GM12878 (cell line): ENCODE results near the gene JADE3. TPM values are rescaled to one million over a fixed set of nuclear protein-coding genes. Genes with fewer than 3 reads are reported as not detected.

Experiments used
- ATAC-seq: fragments of 200-7000 bp; cut with Tn5 transposase; 3 replicates; pipeline ENCODE4 v1.9.1; 2020; ENCODE audit warnings: mild to moderate bottlenecking, moderate library complexity
- BruUV-seq: library from RNA; stranded (reverse); fragments of 400-500 nt; replicated peaks from 2 replicates; lab custom pipeline; 2021; lab: Mats Ljungman, UMichigan
- CTCF ChIA-PET: fragments of 300-600 bp; sonication (Branson Sonifier 250); formaldehyde crosslinking; extraction: SDS; loops from one replicate; lab custom pipeline; 2021; ENCODE audit warnings: inconsistent platforms; lab: Yijun Ruan, JAX
- POLR2A ChIA-PET: fragments of 350-600 bp; formaldehyde crosslinking; extraction: SDS; loops from one replicate; lab custom pipeline; 2021; ENCODE audit warnings: inconsistent platforms; lab: Charles Lee
- RAD21 ChIA-PET: fragments of 300-600 bp; sonication (Branson Sonifier 250); formaldehyde crosslinking; loops from one replicate; lab custom pipeline; 2023; ENCODE audit warnings: antibody characterized with exemption; ENCODE audit not compliant: unreplicated experiment; lab: Charles Lee
- SMC1A ChIA-PET: fragments of 300-600 bp; sonication (Branson Sonifier 250); formaldehyde crosslinking; loops from one replicate; lab custom pipeline; 2023; ENCODE audit not compliant: unreplicated experiment, uncharacterized antibody; lab: Charles Lee
- DNase-seq: peaks from one replicate; pipeline ENCODE4 v3.0.0-alpha.2; 2011; ENCODE audit warnings: low read depth, low spot score
- FAIRE-seq: peaks from 3 replicates; lab custom pipeline; 2011; peaks lifted over from hg19 to GRCh38; lab: Jason Lieb, UNC
- H2AFZ ChIP-seq: 2 replicates; pipeline ENCODE4 v1.6.0; 2011; ENCODE audit warnings: low read depth, low read length, control low read depth; ENCODE audit not compliant: control insufficient read depth
- H3K27ac ChIP-seq: 2 replicates; pipeline ENCODE4 v1.5.1; 2011; ENCODE audit warnings: control low read depth; ENCODE audit not compliant: control insufficient read depth, insufficient read depth
- H3K27me3 ChIP-seq, 2 experiments: replicated peaks in 1 of 2; 2 replicates each; pipeline versions ENCODE4 v1.6.0 to v1.6.1; 2011; ENCODE audit warnings: low read length in 1 of 2; ENCODE audit not compliant: control insufficient read depth in 2 of 2, insufficient read depth in 2 of 2
- H3K36me3 ChIP-seq, 2 experiments: 2 replicates each; pipeline ENCODE4 v1.5.1; 2011; ENCODE audit warnings: low read length in 1 of 2; ENCODE audit not compliant: control insufficient read depth in 2 of 2, insufficient read depth in 2 of 2
- H3K4me1 ChIP-seq: 2 replicates; pipeline ENCODE4 v1.6.1; 2011; ENCODE audit warnings: mild to moderate bottlenecking, low read length, moderate library complexity, mixed read lengths; ENCODE audit not compliant: control insufficient read depth, insufficient read depth
- H3K4me2 ChIP-seq: 2 replicates; pipeline ENCODE4 v1.6.0; 2011; ENCODE audit warnings: control low read depth; ENCODE audit not compliant: control insufficient read depth, insufficient read depth
- H3K4me3 ChIP-seq: fragments of 200-600 bp; sonication (generic); 2 replicates; pipeline ENCODE4 v1.5.1; 2016
- H3K79me2 ChIP-seq: 2 replicates; pipeline ENCODE4 v1.6.0; 2011; ENCODE audit warnings: low read length; ENCODE audit not compliant: control insufficient read depth, insufficient read depth
- H3K9ac ChIP-seq: 2 replicates; pipeline ENCODE4 v1.8.0; 2011; ENCODE audit warnings: low read length, control low read depth, mixed read lengths; ENCODE audit not compliant: control insufficient read depth, insufficient read depth
- H3K9me3 ChIP-seq: replicated peaks from 3 replicates; pipeline ENCODE4 v1.5.1; 2011; ENCODE audit warnings: mild to moderate bottlenecking, low read length; ENCODE audit not compliant: control insufficient read depth, insufficient read depth
- H4K20me1 ChIP-seq: 2 replicates; pipeline ENCODE4 v1.6.0; 2011; ENCODE audit not compliant: control insufficient read depth, insufficient read depth
- ASH2L ChIP-seq: fragments of 300-600, 200-600 bp; sonication (generic); IDR thresholded peaks from 2 replicates; pipeline ENCODE4 v1.6.1; 2017; ENCODE audit warnings: low read depth, mild to moderate bottlenecking, borderline replicate concordance
- CBX5 ChIP-seq: sonication (generic); IDR thresholded peaks from 2 replicates; pipeline ENCODE4 v1.6.1; 2016; ENCODE audit warnings: low read depth, moderate library complexity, mild to moderate bottlenecking, inconsistent platforms
- IKZF2 ChIP-seq, 2 experiments: fragments of 450-650 bp; IDR thresholded peaks; 2 replicates each; pipeline ENCODE4 v1.6.1; 2017; ENCODE audit warnings: mild to moderate bottlenecking in 2 of 2, moderate library complexity in 2 of 2
- MTA3 ChIP-seq: IDR thresholded peaks from 2 replicates; pipeline ENCODE4 v1.6.1; 2012; ENCODE audit warnings: low read length, inconsistent platforms, borderline replicate concordance
- NR2C1 ChIP-seq: fragments of 450-650 bp; IDR thresholded peaks from 2 replicates; pipeline ENCODE4 v1.6.1; 2017; ENCODE audit warnings: antibody characterized with exemption, mild to moderate bottlenecking, moderate library complexity
- SPI1 ChIP-seq: IDR thresholded peaks from 2 replicates; pipeline ENCODE4 v1.6.1; 2011; ENCODE audit warnings: low read depth, mild to moderate bottlenecking, low read length, moderate library complexity, borderline replicate concordance; ENCODE audit not compliant: insufficient read depth
- WRNIP1 ChIP-seq: IDR thresholded peaks from 2 replicates; pipeline ENCODE4 v1.6.1; 2011; ENCODE audit warnings: low read depth, low read length, improper control_type of control experiment, borderline replicate concordance
- WGBS: methylation state at CpG from one replicate; pipeline ENCODE4 v1.1.6; 2016; ENCODE audit warnings: low lambda C conversion rate; ENCODE audit not compliant: insufficient replicate concordance, insufficient coverage; ENCODE audit errors: missing lambda C conversion rate; 5-methylcytosine and 5-hydroxymethylcytosine counted together
- in situ Hi-C: fragments of 300-500 bp; cut with MboI; formaldehyde crosslinking; loops from 9 replicates; pipeline ENCODE4 v1.14.3; 2018; ENCODE audit warnings: mixed read lengths
- intact Hi-C: fragments of 100-400 bp; cut with micrococcal nuclease; formaldehyde crosslinking; loops from one replicate; pipeline ENCODE4 v1.14.2; 2022; ENCODE audit not compliant: unreplicated experiment
- polyA plus RNA-seq, 11 experiments: library from polyadenylated mRNA; depleted of rRNA in 4 of 11; unstranded in 6 of 11; stranded (reverse) in 5 of 11; fragments of >200 nt; fragmentation: Nextera tagmentation in 4 of 11; fragmentation: Illumina TruSeq in 1 of 11; extraction: Ambion mirVana in 4 of 11; extraction: Trizol in 1 of 11; gene quantifications; 1 replicate in 1 of 11; 2 replicates in 10 of 11; pipeline versions ENCODE4 v1.2.1 to v1.2.3, GENCODE V29; 2011 to 2016; ENCODE audit warnings: inconsistent platforms in 2 of 11, missing spikeins in 2 of 11, low read depth in 1 of 11
- total RNA-seq, 4 experiments: library from RNA; depleted of rRNA in 3 of 4; stranded (reverse); fragments of >200 nt in 3 of 4; fragmentation: Illumina TruSeq in 1 of 4; extraction: Trizol in 1 of 4; gene quantifications; 2 replicates each; pipeline versions ENCODE4 v1.2.1 to v1.2.3, GENCODE V29; 2013 to 2021
- TF ChIP-seq, protein P1 (sequence below): fragments of 450-650 bp; IDR thresholded peaks from 2 replicates; pipeline ENCODE4 v1.6.1; 2017; ENCODE audit warnings: mild to moderate bottlenecking
- TF ChIP-seq, protein P2 (sequence below): fragments of 450-650 bp; IDR thresholded peaks from 2 replicates; pipeline ENCODE4 v1.6.1; 2017; ENCODE audit warnings: mild to moderate bottlenecking, low read depth, inconsistent platforms; ENCODE audit not compliant: poor library complexity, severe bottlenecking

Gene JADE3
- total and polyA plus RNA-seq, 10 of the 15 experiments (the other 5 are each of a cell fraction or from before 2014, with no cell fraction given): 0.06 to 13.0 (median 0.65) TPM

DNA sequence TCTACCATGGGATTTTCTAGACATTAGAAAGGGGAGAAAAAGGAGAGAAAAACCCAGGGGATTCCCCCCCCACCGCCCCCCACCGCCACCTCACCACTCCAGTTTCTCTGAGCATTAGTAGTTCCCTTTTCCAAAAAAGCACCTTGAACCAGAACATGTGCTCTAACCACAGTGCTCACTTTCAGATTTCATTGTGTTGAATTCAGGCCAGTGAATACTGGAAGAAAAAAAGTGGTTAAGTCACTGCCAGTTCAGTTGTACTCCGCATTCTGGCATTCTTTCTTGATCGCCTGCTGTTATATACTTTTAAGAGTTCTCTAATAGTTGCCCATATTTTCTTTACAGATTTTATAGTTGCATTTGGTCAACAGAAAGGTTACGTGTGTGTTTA is 40.9 kb downstream of the JADE3 start (continued):
- TF ChIP-seq ASH2L: no peak
- 0 out of 2 replicates have a peak, but pooled peaks have one; percentile 19 for TF ChIP-seq CBX5
- TF ChIP-seq IKZF2 (IDR thresholded peaks at IDR 0.05): peak in 1 of 2 experiments; percentile 46; a peak in 1 of 4 replicates
- TF ChIP-seq, protein P1, sequence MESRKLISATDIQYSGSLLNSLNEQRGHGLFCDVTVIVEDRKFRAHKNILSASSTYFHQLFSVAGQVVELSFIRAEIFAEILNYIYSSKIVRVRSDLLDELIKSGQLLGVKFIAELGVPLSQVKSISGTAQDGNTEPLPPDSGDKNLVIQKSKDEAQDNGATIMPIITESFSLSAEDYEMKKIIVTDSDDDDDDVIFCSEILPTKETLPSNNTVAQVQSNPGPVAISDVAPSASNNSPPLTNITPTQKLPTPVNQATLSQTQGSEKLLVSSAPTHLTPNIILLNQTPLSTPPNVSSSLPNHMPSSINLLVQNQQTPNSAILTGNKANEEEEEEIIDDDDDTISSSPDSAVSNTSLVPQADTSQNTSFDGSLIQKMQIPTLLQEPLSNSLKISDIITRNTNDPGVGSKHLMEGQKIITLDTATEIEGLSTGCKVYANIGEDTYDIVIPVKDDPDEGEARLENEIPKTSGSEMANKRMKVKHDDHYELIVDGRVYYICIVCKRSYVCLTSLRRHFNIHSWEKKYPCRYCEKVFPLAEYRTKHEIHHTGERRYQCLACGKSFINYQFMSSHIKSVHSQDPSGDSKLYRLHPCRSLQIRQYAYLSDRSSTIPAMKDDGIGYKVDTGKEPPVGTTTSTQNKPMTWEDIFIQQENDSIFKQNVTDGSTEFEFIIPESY: no peak
- TF ChIP-seq NR2C1: no peak
- TF ChIP-seq MTA3: no peak
- TF ChIP-seq WRNIP1: no peak
- TF ChIP-seq, all 136 proteins: peak for 10

DNA sequence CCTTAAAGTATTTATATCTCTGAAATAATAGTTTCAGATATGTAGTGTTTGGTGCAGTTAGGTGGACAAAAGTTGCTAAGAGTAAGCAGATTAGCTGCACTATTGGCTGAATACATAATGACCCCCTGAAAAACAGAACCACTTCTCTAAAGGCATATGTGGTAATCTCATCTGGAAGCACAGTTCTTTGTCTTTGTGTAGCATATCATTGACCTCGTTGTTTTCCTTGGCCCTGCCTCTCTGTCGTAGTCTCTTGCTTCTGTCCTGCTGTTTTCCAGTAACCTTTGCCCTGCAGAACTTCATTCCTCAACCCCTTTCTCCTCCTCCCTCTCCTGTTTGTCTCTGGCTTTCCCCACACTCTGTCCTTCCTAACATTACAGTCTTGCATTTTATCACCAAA is 41.4 kb downstream of the JADE3 start:
- in situ Hi-C loops (no loop called here), intact Hi-C loops (loop anchor here (1.0 kb wide), 1 partner anchor 14 kb away; no protein-coding TSS in a partner anchor)
- WGBS: 0% methylated on average over 2 of the region's 2 CpGs
- Histone ChIP-seq H3K4me2 (peak overlapping the region; percentile 12), H3K4me1 (peaks cover 16% of the 10 kb centered on the region), H3K79me2 (no peaks in the 10 kb centered on the region), H2AFZ (no peak overlapping the region), H3K27ac (peak overlapping the region; percentile 50; the same call in 1 of the 2 replicates), H3K9me3 (no peaks in the 10 kb centered on the region), H4K20me1 (no peaks in the 10 kb centered on the region), H3K4me3 (no peak overlapping the region), H3K9ac (no peak overlapping the region), H3K36me3 (no peaks in the 10 kb centered on the region), H3K27me3 (no peaks in the 10 kb centered on the region; a peak in 1 of 4 replicates)
- SMC1A ChIA-PET: interaction anchor here (0.9 to 4.0 kb wide), 4 partner anchors 9 to 29 kb away, joined by 3 to 23 read pairs (median 3); no protein-coding TSS in a partner anchor
- POLR2A ChIA-PET: no interaction called here
- peak; percentile 36; the same call in 1 of the 2 replicates for TF ChIP-seq SPI1
- TF ChIP-seq, protein P2, sequence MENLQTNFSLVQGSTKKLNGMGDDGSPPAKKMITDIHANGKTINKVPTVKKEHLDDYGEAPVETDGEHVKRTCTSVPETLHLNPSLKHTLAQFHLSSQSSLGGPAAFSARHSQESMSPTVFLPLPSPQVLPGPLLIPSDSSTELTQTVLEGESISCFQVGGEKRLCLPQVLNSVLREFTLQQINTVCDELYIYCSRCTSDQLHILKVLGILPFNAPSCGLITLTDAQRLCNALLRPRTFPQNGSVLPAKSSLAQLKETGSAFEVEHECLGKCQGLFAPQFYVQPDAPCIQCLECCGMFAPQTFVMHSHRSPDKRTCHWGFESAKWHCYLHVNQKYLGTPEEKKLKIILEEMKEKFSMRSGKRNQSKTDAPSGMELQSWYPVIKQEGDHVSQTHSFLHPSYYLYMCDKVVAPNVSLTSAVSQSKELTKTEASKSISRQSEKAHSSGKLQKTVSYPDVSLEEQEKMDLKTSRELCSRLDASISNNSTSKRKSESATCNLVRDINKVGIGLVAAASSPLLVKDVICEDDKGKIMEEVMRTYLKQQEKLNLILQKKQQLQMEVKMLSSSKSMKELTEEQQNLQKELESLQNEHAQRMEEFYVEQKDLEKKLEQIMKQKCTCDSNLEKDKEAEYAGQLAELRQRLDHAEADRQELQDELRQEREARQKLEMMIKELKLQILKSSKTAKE: no peak
- TF ChIP-seq CBX5: no peak
- CTCF ChIA-PET: interaction anchor here (1.0 kb wide), 2 partner anchors 10 to 267 kb away, joined by 3 read pairs; no protein-coding TSS in a partner anchor
- ATAC-seq (peak; percentile 76), FAIRE-seq (peak; percentile 85), DNase-seq (no peak)
- RAD21 ChIA-PET: interaction anchor here (0.8 to 3.1 kb wide), 2 partner anchors 10 to 391 kb away, joined by 3 to 11 read pairs; no protein-coding TSS in a partner anchor
- BruUV-seq: no TSS peak
